Measurements from ENCODE around the gene TMEM43. TPM values are rescaled to one million over a fixed set of nuclear protein-coding genes. Genes with fewer than 3 reads are reported as not detected.

Gene TMEM43
- total and polyA plus RNA-seq, 2 of the 13 experiments (the other 11 are each of a cell fraction or from before 2014, with no cell fraction given), result 48.9 to 50.5 TPM

GRCh38 chr3:14124615-14125192, at the start of gene TMEM43, which contains the start of gene CHCHD4 (continued):
- TF ChIP-seq IRF9 (CRISPR knock-in tag; IDR thresholded peaks at IDR 0.05; ENCODE audit: borderline replicate concordance) (no peak), MED1 (CRISPR knock-in tag; IDR thresholded peaks at IDR 0.05) (peak; percentile 56), SP4 (CRISPR knock-in tag; IDR thresholded peaks at IDR 0.05) (peak; percentile 83), ETS1 (CRISPR knock-in tag; IDR thresholded peaks at IDR 0.05) (no peak), ZNF737 (CRISPR knock-in tag; IDR thresholded peaks at IDR 0.05; ENCODE audit: borderline replicate concordance) (no peak), ZNF605 (CRISPR knock-in tag; IDR thresholded peaks at IDR 0.05) (no peak; the same call in 1 of the 2 replicates), ZIK1 (CRISPR knock-in tag; IDR thresholded peaks at IDR 0.05; ENCODE audit: borderline replicate concordance, low read depth) (no peak), FOXJ3 (CRISPR knock-in tag; IDR thresholded peaks at IDR 0.05; ENCODE audit: borderline replicate concordance) (peak; percentile 27; the same call in 1 of the 2 replicates), SCMH1 (CRISPR knock-in tag; IDR thresholded peaks at IDR 0.05; ENCODE audit: borderline replicate concordance) (no peak), ZNF574 (CRISPR knock-in tag; IDR thresholded peaks at IDR 0.05) (peak; percentile 93), ZNF768 (CRISPR knock-in tag; IDR thresholded peaks at IDR 0.05) (no peak), RXRB (CRISPR knock-in tag; IDR thresholded peaks at IDR 0.05; ENCODE audit: borderline replicate concordance) (0 out of 2 replicates have a peak, but pooled peaks have one; percentile 41), ARNT2 (CRISPR knock-in tag; IDR thresholded peaks at IDR 0.05; ENCODE audit: low read depth) (peak; percentile 8; the same call in 1 of the 2 replicates), GLI4 (CRISPR knock-in tag; IDR thresholded peaks at IDR 0.05; ENCODE audit: borderline replicate concordance) (0 out of 2 replicates have a peak, but pooled peaks have one; percentile 36), TFDP2 (CRISPR knock-in tag; IDR thresholded peaks at IDR 0.05) (peak; percentile 87), ZNF350 (CRISPR knock-in tag; IDR thresholded peaks at IDR 0.05; ENCODE audit: borderline replicate concordance, low read depth) (peak; percentile 60; the same call in 1 of the 2 replicates), HBP1 (CRISPR knock-in tag; IDR thresholded peaks at IDR 0.05; ENCODE audit: low read depth) (peak; percentile 50; the same call in 1 of the 2 replicates), ZNF883 (CRISPR knock-in tag; IDR thresholded peaks at IDR 0.05; ENCODE audit: not compliant biosample characterization) (no peak), ATF2 (CRISPR knock-in tag; IDR thresholded peaks at IDR 0.05) (peak; percentile 31; the same call in 1 of the 2 replicates), ZNF629 (CRISPR knock-in tag; conservative IDR thresholded peaks at IDR 0.05) (no peak; the same call in 1 of the 2 replicates)
